NB4 (cell line): ENCODE data around the gene SLC66A2.

Experiments used
- DNase-seq: peaks from one replicate; pipeline ENCODE4 v3.0.0; 2010; ENCODE audit warnings: low read depth
- H3K4me3 ChIP-seq: one replicate; pipeline ENCODE4 v1.5.1; 2011; ENCODE audit warnings: mild to moderate bottlenecking, low read depth, low read length, moderate library complexity
- CTCF ChIP-seq: IDR thresholded peaks from one replicate; pipeline ENCODE4 v1.5.1; 2012; ENCODE audit warnings: low read depth, low read length
- MAX ChIP-seq: IDR thresholded peaks from 2 replicates; pipeline ENCODE4 v1.6.1; 2011; ENCODE audit warnings: low read depth, low read length
- MYC ChIP-seq: IDR thresholded peaks from 2 replicates; pipeline ENCODE4 v1.6.1; 2011; ENCODE audit warnings: low read depth, low read length
- POLR2A ChIP-seq: IDR thresholded peaks from 2 replicates; pipeline ENCODE4 v1.6.1; 2011; ENCODE audit warnings: mild to moderate bottlenecking; ENCODE audit not compliant: insufficient read length; ENCODE audit errors: extremely low read depth

Gene SLC66A2

GRCh38 chr18:79884294-79884962 lies 67.0 kb downstream of the SLC66A2 start:
- TF ChIP-seq CTCF (no peak), POLR2A (no peak), MYC (no peak), MAX (no peak)
- DNase-seq: no peak
- no peak overlapping the region for H3K4me3 ChIP-seq

GRCh38 chr18:79883461-79884293 lies 67.8 kb downstream of the SLC66A2 start:
- no peak for DNase-seq
- H3K4me3 ChIP-seq: no peak overlapping the region
- no peak for TF ChIP-seq MYC
- no peak for TF ChIP-seq CTCF
- no peak for TF ChIP-seq MAX
- TF ChIP-seq POLR2A: no peak

GRCh38 chr18:79882522-79883241 lies 68.8 kb downstream of the SLC66A2 start:
- H3K4me3 ChIP-seq: no peak overlapping the region
- DNase-seq: no peak
- no peak for TF ChIP-seq CTCF
- TF ChIP-seq MAX: no peak
- TF ChIP-seq MYC: no peak
- TF ChIP-seq POLR2A: no peak

- H3K4me3 ChIP-seq: no peak overlapping the region
- TF ChIP-seq MAX (no peak), POLR2A (no peak), CTCF (no peak), MYC (no peak)
- DNase-seq: no peak
These were observed 69.8 kb downstream of the SLC66A2 start for GRCh38 chr18:79881695-79882094.

GRCh38 chr18:79879566-79879965 lies 71.9 kb downstream of the SLC66A2 start:
- TF ChIP-seq MAX (no peak), MYC (no peak), POLR2A (no peak), CTCF (no peak)
- no peak overlapping the region for H3K4me3 ChIP-seq
- no peak for DNase-seq
